ENCODE results near the gene LIPJ.

LIPJ gene

DNA sequence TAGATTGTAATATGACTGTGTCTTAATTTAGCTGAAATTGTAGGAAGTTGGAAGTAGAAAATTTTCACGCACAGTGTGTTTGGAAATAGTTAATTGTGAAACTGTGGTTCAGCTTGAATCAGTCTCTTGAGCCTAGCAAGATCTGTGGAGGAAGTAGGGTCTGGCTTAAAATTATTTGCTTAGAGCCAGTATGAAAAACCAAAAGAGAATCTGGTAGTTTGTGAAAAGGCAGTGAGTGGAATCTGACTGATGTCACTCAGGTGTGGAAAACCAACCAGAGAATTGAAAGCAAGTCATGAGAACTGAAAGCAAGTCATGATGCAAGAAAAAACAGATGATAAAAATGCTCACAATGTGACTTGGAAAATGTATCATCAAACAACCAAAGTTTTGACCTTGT lies 11.5 kb downstream of the LIPJ start:
- no peak for DNase-seq (ENCODE audit: low read depth)

- DNase-seq (ENCODE audit: low read depth), result no peak
Measured at GRCh38 chr10:88608052-88608732, 21.6 kb downstream of the LIPJ start.

DNA sequence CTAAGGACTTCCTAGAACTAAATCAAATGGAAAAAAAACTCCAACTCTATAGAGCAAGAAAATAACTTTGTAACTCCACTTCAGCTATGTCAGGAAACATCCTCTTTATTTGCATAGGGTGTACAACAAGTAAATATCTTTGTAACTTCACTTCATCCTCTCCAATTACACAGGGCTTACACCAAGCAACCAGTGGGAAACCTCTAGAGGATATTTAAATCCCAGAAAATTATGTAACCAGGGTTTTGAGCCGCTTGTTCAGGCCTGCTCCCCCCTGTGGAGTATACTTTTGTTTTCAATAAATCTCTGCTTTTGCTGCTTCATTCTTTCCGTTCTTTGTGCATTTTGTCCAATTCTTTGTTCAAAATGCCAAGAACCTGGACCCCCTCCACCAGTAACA lies 22.2 kb downstream of the LIPJ start:
- no peak for DNase-seq (ENCODE audit: low read depth)

DNA sequence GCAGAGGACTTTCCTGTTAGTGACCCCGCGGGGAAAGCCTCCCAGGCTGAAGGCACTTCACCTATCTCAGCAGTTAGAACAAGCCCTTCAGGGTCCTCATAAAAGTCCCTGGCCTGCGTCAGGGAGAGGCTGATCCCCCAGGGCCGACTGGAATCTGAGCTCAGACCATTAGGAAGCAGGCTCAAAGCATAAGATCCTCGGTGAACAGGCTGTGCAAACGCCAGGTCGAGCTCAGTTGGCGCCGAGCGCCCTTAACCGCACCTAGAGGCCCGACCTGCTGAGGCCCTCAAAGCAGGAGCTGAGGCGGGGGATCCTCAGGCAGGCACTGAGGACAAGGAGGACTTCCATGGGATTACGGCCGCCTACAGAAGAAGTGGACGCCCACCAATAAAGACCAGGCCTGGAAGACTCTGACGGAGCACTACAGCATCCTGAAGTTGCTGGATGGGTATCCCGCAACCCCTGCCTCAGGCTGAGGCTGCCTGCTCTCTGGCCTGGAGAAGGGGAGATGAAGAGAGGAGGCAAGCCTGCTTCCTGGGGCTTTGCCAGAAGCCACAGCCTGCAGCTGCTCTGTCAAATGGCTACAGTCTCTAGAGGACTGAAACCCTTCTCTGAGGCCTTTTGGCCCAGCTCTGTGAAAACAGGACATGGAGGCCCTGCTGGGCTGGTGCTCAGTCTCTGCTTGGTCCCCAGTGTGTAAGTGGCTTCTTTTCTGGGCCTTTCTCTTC lies 29.9 kb downstream of the LIPJ start:
- DNase-seq (ENCODE audit: low read depth), result no peak

DNA sequence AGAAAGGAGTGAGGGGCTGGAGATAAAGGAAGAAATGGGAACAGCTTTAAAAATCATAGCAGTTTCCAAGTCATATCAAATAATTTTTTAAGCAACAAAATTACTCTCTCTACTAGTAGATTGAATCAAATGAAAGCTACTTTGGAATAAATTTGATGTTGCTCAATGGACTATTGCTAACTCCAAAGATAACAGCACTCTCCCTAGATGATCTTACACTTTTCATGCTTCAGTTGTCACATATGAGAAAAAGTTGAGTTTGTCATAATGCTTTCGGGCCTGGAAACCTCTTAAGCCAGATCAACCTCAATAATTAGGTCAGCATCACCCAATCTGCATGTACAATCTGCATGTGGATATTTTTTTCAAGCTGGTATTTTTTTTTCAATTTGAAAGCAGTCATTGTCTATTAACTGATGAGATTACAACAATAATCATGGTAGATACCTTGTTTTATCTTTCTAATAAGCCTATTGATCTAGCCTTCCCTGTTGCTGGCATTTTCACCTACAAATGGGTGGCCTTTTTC lies 31.3 kb downstream of the LIPJ start:
- no peak for DNase-seq (ENCODE audit: low read depth)

DNA sequence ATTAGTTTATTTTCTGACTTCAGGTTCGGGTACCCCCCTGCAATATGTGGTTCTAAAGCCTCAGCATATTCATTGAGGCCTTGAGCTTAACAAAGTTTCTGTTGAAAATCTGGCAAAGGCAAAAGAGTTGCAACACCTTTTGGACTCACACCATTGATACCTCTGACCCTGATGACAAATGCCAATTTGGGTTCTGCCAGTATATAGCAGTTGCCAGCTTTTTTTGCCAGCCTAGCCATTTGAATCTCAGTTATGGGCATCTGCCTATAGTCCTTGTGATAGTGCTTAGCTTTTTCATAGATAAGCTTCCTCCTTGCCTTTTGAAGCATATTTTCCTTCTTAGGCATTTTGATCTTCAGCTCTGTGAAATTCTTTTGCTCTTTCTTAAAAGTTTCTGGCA lies 31.9 kb downstream of the LIPJ start:
- DNase-seq (ENCODE audit: low read depth), result no peak

GRCh38 chr10:88620441-88620840 lies 33.9 kb downstream of the LIPJ start:
- no peak for DNase-seq (ENCODE audit: low read depth)

DNA sequence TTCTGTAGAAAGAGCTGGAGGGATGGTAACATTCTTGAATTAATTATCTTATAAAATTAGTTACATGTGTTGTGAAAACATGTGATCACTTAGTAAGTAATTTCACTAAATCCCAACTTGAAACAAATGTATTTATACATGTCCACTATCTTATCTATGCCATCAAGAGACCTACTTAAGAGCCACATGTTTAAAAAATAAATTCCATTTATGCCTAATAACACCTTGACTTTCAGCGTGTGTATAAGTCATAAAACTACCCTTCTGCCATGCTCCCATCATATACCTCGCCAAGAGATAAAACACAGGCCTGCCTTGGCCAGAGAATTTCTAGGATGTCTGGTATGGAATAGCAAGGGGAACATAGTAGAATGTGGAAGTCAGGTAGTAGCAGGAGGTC lies 37.3 kb downstream of the LIPJ start:
- DNase-seq (ENCODE audit: low read depth), result no peak

- no peak for DNase-seq (ENCODE audit: low read depth)
Measured at GRCh38 chr10:88624840-88625239, 38.3 kb downstream of the LIPJ start.

DNA sequence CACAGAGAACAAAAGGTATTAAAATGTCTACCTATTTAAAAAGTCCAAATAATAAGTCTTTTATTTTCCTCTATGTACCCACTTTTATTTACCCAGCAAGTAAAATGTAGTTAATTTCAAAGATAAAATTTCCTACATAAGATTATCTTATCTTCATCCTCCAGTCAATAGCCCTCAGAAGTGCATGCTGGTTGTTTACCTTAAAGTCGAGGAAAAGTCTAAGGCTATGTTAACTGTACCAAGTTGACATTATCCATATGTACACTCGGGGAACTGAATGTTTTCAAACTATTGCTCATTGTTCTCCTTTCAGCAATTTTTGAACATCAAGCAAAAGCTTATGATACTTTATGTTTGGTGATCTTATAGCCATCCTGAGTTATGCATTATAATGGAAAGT lies 53.6 kb downstream of the LIPJ start:
- no peak for DNase-seq (ENCODE audit: low read depth)

DNA sequence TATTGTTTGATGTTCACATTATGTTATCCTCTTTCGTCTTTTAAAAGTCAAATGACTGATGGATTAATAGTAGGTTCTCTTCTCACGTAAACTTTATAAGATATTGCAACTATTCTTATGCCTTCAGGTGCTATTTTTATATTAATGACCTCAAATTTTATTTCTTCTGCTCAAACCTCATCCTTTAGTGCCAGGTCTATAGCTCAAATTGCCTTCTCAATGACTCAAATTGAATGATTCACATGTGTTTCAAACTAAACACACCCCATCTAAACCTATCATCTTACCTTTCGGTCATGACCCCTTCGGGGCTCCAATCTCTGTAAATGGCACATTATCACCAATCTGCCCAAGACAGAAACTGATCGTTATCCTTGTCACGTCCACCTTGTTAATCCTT lies 55.6 kb downstream of the LIPJ start:
- no peak for DNase-seq (ENCODE audit: low read depth)

GRCh38 chr10:88642963-88643362 lies 56.4 kb downstream of the LIPJ start:
- DNase-seq (ENCODE audit: low read depth), result no peak

DNA sequence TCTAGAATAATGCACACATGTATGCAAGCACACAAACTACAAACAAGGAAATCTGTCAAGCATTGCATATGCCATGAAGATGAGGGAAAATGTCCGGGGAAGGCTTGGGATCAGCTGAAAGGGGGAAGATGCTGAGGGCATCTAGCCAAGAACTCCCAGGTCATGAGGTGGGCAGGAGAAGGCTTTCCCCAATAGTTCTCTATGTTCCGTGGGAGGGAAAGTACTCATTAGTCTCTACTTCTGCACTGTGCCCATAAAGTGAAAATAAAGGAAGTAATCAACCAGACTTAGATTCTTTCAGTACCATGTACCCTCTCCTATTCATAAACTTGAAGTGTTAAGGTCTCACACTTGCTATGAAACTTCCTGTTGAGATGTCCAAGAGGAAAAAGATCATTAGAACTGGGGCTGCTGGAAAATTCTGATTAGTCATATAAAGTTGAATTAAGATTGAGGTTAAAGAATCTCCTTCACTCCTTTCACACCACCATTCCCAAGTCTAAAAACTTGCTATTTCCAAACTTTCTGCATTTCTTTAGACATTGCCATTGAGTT lies 60.6 kb downstream of the LIPJ start:
- no peak for DNase-seq (ENCODE audit: low read depth)

GRCh38 chr10:88651101-88651551 lies 64.6 kb downstream of the LIPJ start:
- no peak for DNase-seq (ENCODE audit: low read depth)

GRCh38 chr10:88652616-88653015 lies 66.1 kb downstream of the LIPJ start:
- no peak for DNase-seq (ENCODE audit: low read depth)
